SK-N-SH (cell line): Measurements from ENCODE around the gene C3orf33.

Experiments used
- ELF1 ChIP-seq: IDR thresholded peaks from 2 replicates; pipeline ENCODE4 v1.4.0; 2012
- EP300 ChIP-seq, 2 experiments: IDR thresholded peaks; 2 replicates each; pipeline versions ENCODE4 v1.4.0 to v1.6.1; 2012; ENCODE audit warnings: borderline replicate concordance in 1 of 2, low read depth in 1 of 2, low read length in 1 of 2
- EZH2phosphoT487 ChIP-seq: fragments of 200-600 bp; sonication (generic); IDR thresholded peaks from 2 replicates; pipeline ENCODE4 v1.6.1; 2017; ENCODE audit warnings: low read depth, mixed run types, mild to moderate bottlenecking, antibody characterized with exemption, moderate library complexity, borderline replicate concordance
- FOXJ3 ChIP-seq: sonication (generic); formaldehyde crosslinking; IDR thresholded peaks from 2 replicates; pipeline ENCODE4 v1.5.1; 2020; ENCODE audit warnings: mild to moderate bottlenecking, missing genetic modification reagents
- GABPA ChIP-seq: IDR thresholded peaks from 2 replicates; pipeline ENCODE4 v1.4.0; 2012; ENCODE audit warnings: low read depth, mild to moderate bottlenecking
- NRF1 ChIP-seq: IDR thresholded peaks from 2 replicates; pipeline ENCODE4 v1.6.1; 2012; ENCODE audit warnings: low read depth, mild to moderate bottlenecking, low read length
- POLR2AphosphoS5 ChIP-seq: IDR thresholded peaks from 2 replicates; pipeline ENCODE4 v1.6.1; 2012; ENCODE audit warnings: low read depth, low read length
- RCOR1 ChIP-seq: fragments of 150-350 bp; IDR thresholded peaks from 2 replicates; pipeline ENCODE4 v1.6.1; 2017; ENCODE audit warnings: antibody characterized with exemption, low read length
- TAF1 ChIP-seq: IDR thresholded peaks from 2 replicates; pipeline ENCODE4 v1.6.1; 2012; ENCODE audit warnings: low read depth, mild to moderate bottlenecking, low read length, moderate library complexity, borderline replicate concordance
- TEAD4 ChIP-seq: IDR thresholded peaks from 2 replicates; pipeline ENCODE4 v1.4.0; 2012; ENCODE audit warnings: mild to moderate bottlenecking, borderline replicate concordance; ENCODE audit not compliant: insufficient read depth
- YY1 ChIP-seq: IDR thresholded peaks from 2 replicates; pipeline ENCODE4 v1.4.0; 2012; ENCODE audit warnings: low read depth, mild to moderate bottlenecking
- TF ChIP-seq, protein P1 (sequence below): fragments of 200-600 bp; sonication (generic); IDR thresholded peaks from 2 replicates; pipeline ENCODE4 v1.6.1; 2017; ENCODE audit warnings: antibody characterized with exemption, mild to moderate bottlenecking, moderate library complexity
- TF ChIP-seq, protein P2 (sequence below): fragments of 150-350 bp; IDR thresholded peaks from 2 replicates; pipeline ENCODE4 v1.6.1; 2017; ENCODE audit warnings: antibody characterized with exemption, low read length, low read depth, borderline replicate concordance
- TF ChIP-seq, protein P3 (sequence below): IDR thresholded peaks from 2 replicates; pipeline ENCODE4 v1.4.0; 2012; ENCODE audit warnings: low read depth, borderline replicate concordance

DNA sequence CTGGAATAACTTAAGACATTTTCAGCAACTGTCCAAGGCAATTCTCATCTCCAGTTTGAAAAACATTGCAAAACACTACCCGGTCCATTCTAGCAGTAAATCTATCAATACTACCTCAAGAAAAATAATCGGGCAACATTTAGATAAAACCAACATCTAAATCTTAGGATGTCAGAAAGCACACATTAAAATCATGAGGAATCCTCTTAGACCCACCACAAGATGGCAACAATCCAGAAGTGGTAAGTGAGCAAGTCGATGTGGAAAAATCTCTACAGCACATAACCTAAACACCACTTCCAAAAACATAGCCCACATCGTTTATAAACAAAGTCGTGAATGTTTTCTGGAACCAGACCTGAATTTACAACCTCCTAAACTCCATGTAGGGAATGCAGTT is 66.9 kb downstream of the C3orf33 start:
- TF ChIP-seq EZH2phosphoT487 (no peak), TEAD4 (no peak), ELF1 (no peak), RCOR1 (no peak), YY1 (no peak), POLR2AphosphoS5 (no peak), FOXJ3 (CRISPR knock-in tag) (no peak), GABPA (no peak), EP300 (IDR thresholded peaks at IDR 0.05; ENCODE audit: borderline replicate concordance in 1 of 2, low read depth in 1 of 2, low read length in 1 of 2) (no peak), TAF1 (no peak), NRF1 (no peak)
- TF ChIP-seq, protein P1, sequence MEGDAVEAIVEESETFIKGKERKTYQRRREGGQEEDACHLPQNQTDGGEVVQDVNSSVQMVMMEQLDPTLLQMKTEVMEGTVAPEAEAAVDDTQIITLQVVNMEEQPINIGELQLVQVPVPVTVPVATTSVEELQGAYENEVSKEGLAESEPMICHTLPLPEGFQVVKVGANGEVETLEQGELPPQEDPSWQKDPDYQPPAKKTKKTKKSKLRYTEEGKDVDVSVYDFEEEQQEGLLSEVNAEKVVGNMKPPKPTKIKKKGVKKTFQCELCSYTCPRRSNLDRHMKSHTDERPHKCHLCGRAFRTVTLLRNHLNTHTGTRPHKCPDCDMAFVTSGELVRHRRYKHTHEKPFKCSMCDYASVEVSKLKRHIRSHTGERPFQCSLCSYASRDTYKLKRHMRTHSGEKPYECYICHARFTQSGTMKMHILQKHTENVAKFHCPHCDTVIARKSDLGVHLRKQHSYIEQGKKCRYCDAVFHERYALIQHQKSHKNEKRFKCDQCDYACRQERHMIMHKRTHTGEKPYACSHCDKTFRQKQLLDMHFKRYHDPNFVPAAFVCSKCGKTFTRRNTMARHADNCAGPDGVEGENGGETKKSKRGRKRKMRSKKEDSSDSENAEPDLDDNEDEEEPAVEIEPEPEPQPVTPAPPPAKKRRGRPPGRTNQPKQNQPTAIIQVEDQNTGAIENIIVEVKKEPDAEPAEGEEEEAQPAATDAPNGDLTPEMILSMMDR: 0 out of 2 replicates have a peak, but pooled peaks have one; percentile 10
- TF ChIP-seq, protein P2, sequence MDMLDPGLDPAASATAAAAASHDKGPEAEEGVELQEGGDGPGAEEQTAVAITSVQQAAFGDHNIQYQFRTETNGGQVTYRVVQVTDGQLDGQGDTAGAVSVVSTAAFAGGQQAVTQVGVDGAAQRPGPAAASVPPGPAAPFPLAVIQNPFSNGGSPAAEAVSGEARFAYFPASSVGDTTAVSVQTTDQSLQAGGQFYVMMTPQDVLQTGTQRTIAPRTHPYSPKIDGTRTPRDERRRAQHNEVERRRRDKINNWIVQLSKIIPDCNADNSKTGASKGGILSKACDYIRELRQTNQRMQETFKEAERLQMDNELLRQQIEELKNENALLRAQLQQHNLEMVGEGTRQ: no peak
- TF ChIP-seq, protein P3, sequence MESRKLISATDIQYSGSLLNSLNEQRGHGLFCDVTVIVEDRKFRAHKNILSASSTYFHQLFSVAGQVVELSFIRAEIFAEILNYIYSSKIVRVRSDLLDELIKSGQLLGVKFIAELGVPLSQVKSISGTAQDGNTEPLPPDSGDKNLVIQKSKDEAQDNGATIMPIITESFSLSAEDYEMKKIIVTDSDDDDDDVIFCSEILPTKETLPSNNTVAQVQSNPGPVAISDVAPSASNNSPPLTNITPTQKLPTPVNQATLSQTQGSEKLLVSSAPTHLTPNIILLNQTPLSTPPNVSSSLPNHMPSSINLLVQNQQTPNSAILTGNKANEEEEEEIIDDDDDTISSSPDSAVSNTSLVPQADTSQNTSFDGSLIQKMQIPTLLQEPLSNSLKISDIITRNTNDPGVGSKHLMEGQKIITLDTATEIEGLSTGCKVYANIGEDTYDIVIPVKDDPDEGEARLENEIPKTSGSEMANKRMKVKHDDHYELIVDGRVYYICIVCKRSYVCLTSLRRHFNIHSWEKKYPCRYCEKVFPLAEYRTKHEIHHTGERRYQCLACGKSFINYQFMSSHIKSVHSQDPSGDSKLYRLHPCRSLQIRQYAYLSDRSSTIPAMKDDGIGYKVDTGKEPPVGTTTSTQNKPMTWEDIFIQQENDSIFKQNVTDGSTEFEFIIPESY: no peak
